K562 (cell line): ENCODE measurements around the gene MGA. TPM values are rescaled to one million over a fixed set of nuclear protein-coding genes. Genes with fewer than 3 reads are reported as not detected.
A peak's percentile ranks its signal among the peaks of the same experiment; 100 is the strongest.

Source experiments
- FOXA3 ChIP-seq, 2 experiments: fragments of 450-650 bp in 1 of 2; sonication (generic) in 1 of 2; formaldehyde crosslinking; IDR thresholded peaks in 1 of 2; conservative IDR thresholded peaks in 1 of 2; 2 replicates each; pipeline versions ENCODE4 v1.4.0 to v1.8.0; 2020 to 2022; ENCODE audit warnings: mild to moderate bottlenecking in 2 of 2, missing genetic modification reagents in 1 of 2
- GTF2A2 ChIP-seq: IDR thresholded peaks from 2 replicates; pipeline ENCODE4 v1.6.1; 2016; ENCODE audit warnings: mild to moderate bottlenecking, missing genetic modification characterization, missing compliant biosample characterization
- HDAC2 ChIP-seq: fragments of 450-650 bp; IDR thresholded peaks from 2 replicates; pipeline ENCODE4 v1.6.1; 2016; ENCODE audit warnings: mild to moderate bottlenecking
- HDAC3 ChIP-seq: fragments of 450-650 bp; IDR thresholded peaks from 2 replicates; pipeline ENCODE4 v1.6.1; 2018; ENCODE audit warnings: borderline replicate concordance, mild to moderate bottlenecking, moderate library complexity; ENCODE audit not compliant: partially characterized antibody
- MAZ ChIP-seq, 2 experiments: fragments of 450-650 bp in 1 of 2; sonication (generic) in 1 of 2; formaldehyde crosslinking; IDR thresholded peaks in 1 of 2; conservative IDR thresholded peaks in 1 of 2; 2 replicates each; pipeline versions ENCODE4 v1.4.0 to v1.5.0; 2020; ENCODE audit warnings: mild to moderate bottlenecking in 1 of 2, missing genetic modification reagents in 1 of 2
- NEUROD1 ChIP-seq: fragments of 150-350 bp; IDR thresholded peaks from 2 replicates; pipeline ENCODE4 v1.6.1; 2014; ENCODE audit warnings: borderline replicate concordance, low read length, low read depth; ENCODE audit not compliant: partially characterized antibody
- PHTF2 ChIP-seq: fragments of 250-450 bp; sonication (Bioruptor Pico); IDR thresholded peaks from 2 replicates; pipeline ENCODE4 v1.5.0; 2021; ENCODE audit warnings: mild to moderate bottlenecking
- POLR2B ChIP-seq: fragments of 450-650 bp; IDR thresholded peaks from 2 replicates; pipeline ENCODE4 v1.6.1; 2018; ENCODE audit warnings: low read depth; ENCODE audit not compliant: partially characterized antibody
- XRCC3 ChIP-seq: fragments of 450-650 bp; IDR thresholded peaks from 2 replicates; pipeline ENCODE4 v1.6.1; 2017; ENCODE audit warnings: mild to moderate bottlenecking, moderate library complexity
- XRCC4 ChIP-seq: IDR thresholded peaks from one replicate; pipeline ENCODE4 v1.6.1; 2011; ENCODE audit not compliant: insufficient read depth, insufficient read length; ENCODE audit errors: extremely low read depth
- ZKSCAN1 ChIP-seq: fragments of 150-350 bp; IDR thresholded peaks from 2 replicates; pipeline ENCODE4 v1.6.1; 2016; ENCODE audit warnings: low read depth, low read length
- ZNF140 ChIP-seq: fragments of 250-450 bp; sonication (Bioruptor Pico); IDR thresholded peaks from 2 replicates; pipeline ENCODE4 v1.8.0; 2021; ENCODE audit warnings: moderate library complexity, mild to moderate bottlenecking, inconsistent platforms
- ZNF584 ChIP-seq: fragments of 200-800 bp; sonication (Bioruptor generic); IDR thresholded peaks from 2 replicates; pipeline ENCODE4 v1.6.1; 2016; ENCODE audit warnings: low read depth, mild to moderate bottlenecking, missing genetic modification characterization, missing compliant biosample characterization
- ZNF589 ChIP-seq: fragments of 200-800 bp; sonication (Bioruptor generic); IDR thresholded peaks from 2 replicates; pipeline ENCODE4 v1.6.1; 2016; ENCODE audit warnings: low read depth, missing genetic modification characterization, missing compliant biosample characterization
- ZNF778 ChIP-seq: fragments of 450-650 bp; formaldehyde crosslinking; IDR thresholded peaks from 2 replicates; pipeline ENCODE4 v1.4.0; 2020; ENCODE audit warnings: mild to moderate bottlenecking, moderate library complexity
- polyA plus RNA-seq, 8 experiments: library from polyadenylated mRNA; depleted of rRNA in 4 of 8; stranded (reverse) in 5 of 8; unstranded in 3 of 8; fragments of >200 nt; fragmentation: Nextera tagmentation in 2 of 8; fragmentation: Illumina TruSeq in 1 of 8; extraction: Ambion mirVana in 2 of 8; extraction: Trizol in 1 of 8; gene quantifications; 2 replicates each; pipeline versions ENCODE4 v1.2.1 to v1.2.3, GENCODE V29; 2011 to 2014; ENCODE audit warnings: inconsistent platforms in 1 of 8, missing spikeins in 1 of 8
- total RNA-seq, 7 experiments: library from RNA; depleted of rRNA in 6 of 7; stranded (reverse); fragments of >200 nt in 6 of 7; fragmentation: Illumina TruSeq in 2 of 7; extraction: Trizol in 2 of 7; gene quantifications; 2 replicates each; pipeline versions ENCODE4 v1.2.1 to v1.2.3, GENCODE V29; 2011 to 2021; ENCODE audit warnings: low replicate concordance in 1 of 7
- TF ChIP-seq, protein P1 (sequence below): fragments of 450-650 bp; conservative IDR thresholded peaks from 2 replicates; pipeline ENCODE4 v1.6.1; 2016; ENCODE audit warnings: missing genetic modification characterization, low read depth, mild to moderate bottlenecking, control low read depth, missing compliant biosample characterization
- TF ChIP-seq, protein P2 (sequence below): fragments of 250-450 bp; sonication (Bioruptor Pico); IDR thresholded peaks from 2 replicates; pipeline ENCODE4 v1.9.0; 2021; ENCODE audit warnings: mild to moderate bottlenecking, inconsistent platforms
- TF ChIP-seq, protein P3 (sequence below), 2 experiments: fragments of 200-800 bp in 1 of 2; sonication (Bioruptor generic) in 1 of 2; sonication (generic) in 1 of 2; formaldehyde crosslinking in 1 of 2; IDR thresholded peaks in 1 of 2; conservative IDR thresholded peaks in 1 of 2; 2 replicates each; pipeline versions ENCODE4 v1.5.0 to v1.6.1; 2016 to 2020; ENCODE audit warnings: missing compliant biosample characterization in 1 of 2, missing genetic modification characterization in 1 of 2, missing genetic modification reagents in 1 of 2
- TF ChIP-seq, protein P4 (sequence below): fragments of 250-450 bp; sonication (Bioruptor Pico); IDR thresholded peaks from 2 replicates; pipeline ENCODE4 v1.8.0; 2022; ENCODE audit warnings: moderate library complexity, mild to moderate bottlenecking, inconsistent platforms

Gene MGA
- total and polyA plus RNA-seq, 9 of the 15 experiments (the other 6 are each of a cell fraction or from before 2014, with no cell fraction given) = 4.7 to 56.1 (median 21.1) TPM

DNA sequence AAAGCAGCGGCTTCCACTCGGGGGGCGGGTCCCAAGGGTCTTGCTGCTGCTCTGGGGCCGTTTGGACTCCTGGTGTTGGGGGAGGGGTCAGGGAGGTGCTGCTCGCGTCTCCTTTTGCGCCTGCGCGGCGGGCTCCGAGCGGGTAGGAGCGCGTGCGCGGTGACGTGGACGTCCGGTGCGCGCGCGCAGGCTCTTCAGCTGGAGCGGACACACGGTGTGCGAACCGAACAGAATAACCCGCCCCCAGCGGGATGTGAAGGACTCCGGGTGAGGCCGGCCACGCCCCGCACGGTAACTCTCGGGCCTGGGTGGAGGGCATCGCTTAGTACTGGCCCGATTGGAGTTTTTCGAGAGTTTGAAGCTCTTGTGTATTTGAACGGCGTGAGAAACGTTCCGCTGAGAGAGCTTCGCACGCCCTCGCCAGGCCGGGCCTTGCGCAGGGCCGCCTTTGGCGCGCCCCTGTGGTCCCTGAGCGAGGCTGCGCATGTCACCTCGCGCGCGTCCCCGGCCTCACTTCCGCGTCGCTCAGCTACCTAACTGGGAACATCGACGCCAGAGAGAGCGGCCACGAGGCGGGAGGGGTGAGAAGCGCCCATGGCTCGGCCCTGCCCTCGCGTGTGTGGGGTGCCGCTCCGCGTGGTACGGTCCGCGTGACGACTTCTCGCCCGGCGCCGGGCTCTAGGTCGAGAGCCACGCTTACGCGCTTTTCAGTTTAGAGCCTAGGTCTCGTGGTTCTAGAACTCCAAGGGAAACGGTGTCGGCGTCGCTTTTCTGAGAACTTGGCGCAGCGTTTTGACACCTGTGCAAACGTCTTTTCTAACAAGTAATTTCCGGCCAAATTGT lies at the start of gene MGA (continued):
- TF ChIP-seq MAZ (CRISPR knock-in tag; conservative IDR thresholded peaks at IDR 0.05 in 1 of 2, IDR thresholded peaks at IDR 0.05 in 1 of 2) (peak; percentile 77 to 94), ZNF140 (no peak), XRCC4 (no peak), POLR2B (peak; percentile 70), HDAC2 (peak; percentile 84; the same call in 1 of the 2 replicates), XRCC3 (no peak), GTF2A2 (tag) (peak; percentile 64; the same call in 1 of the 2 replicates), ZNF589 (CRISPR knock-in tag) (peak; percentile 91), NEUROD1 (peak; percentile 17), ZNF778 (CRISPR knock-in tag) (no peak), ZNF584 (CRISPR knock-in tag) (peak; percentile 90), HDAC3 (no peak), PHTF2 (CRISPR knock-in tag) (no peak), FOXA3 (CRISPR knock-in tag; conservative IDR thresholded peaks at IDR 0.05 in 1 of 2, IDR thresholded peaks at IDR 0.05 in 1 of 2) (peak; percentile 7 to 92; a peak in 2 of 4 replicates), ZKSCAN1 (peak; percentile 72; the same call in 1 of the 2 replicates)
- TF ChIP-seq, protein P1, sequence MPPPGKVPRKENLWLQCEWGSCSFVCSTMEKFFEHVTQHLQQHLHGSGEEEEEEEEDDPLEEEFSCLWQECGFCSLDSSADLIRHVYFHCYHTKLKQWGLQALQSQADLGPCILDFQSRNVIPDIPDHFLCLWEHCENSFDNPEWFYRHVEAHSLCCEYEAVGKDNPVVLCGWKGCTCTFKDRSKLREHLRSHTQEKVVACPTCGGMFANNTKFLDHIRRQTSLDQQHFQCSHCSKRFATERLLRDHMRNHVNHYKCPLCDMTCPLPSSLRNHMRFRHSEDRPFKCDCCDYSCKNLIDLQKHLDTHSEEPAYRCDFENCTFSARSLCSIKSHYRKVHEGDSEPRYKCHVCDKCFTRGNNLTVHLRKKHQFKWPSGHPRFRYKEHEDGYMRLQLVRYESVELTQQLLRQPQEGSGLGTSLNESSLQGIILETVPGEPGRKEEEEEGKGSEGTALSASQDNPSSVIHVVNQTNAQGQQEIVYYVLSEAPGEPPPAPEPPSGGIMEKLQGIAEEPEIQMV (tag) = 0 out of 2 replicates have a peak, but pooled peaks have one; percentile 24
- TF ChIP-seq, protein P2, sequence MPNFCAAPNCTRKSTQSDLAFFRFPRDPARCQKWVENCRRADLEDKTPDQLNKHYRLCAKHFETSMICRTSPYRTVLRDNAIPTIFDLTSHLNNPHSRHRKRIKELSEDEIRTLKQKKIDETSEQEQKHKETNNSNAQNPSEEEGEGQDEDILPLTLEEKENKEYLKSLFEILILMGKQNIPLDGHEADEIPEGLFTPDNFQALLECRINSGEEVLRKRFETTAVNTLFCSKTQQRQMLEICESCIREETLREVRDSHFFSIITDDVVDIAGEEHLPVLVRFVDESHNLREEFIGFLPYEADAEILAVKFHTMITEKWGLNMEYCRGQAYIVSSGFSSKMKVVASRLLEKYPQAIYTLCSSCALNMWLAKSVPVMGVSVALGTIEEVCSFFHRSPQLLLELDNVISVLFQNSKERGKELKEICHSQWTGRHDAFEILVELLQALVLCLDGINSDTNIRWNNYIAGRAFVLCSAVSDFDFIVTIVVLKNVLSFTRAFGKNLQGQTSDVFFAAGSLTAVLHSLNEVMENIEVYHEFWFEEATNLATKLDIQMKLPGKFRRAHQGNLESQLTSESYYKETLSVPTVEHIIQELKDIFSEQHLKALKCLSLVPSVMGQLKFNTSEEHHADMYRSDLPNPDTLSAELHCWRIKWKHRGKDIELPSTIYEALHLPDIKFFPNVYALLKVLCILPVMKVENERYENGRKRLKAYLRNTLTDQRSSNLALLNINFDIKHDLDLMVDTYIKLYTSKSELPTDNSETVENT = peak; percentile 71; the same call in 1 of the 2 replicates
- TF ChIP-seq, protein P3, sequence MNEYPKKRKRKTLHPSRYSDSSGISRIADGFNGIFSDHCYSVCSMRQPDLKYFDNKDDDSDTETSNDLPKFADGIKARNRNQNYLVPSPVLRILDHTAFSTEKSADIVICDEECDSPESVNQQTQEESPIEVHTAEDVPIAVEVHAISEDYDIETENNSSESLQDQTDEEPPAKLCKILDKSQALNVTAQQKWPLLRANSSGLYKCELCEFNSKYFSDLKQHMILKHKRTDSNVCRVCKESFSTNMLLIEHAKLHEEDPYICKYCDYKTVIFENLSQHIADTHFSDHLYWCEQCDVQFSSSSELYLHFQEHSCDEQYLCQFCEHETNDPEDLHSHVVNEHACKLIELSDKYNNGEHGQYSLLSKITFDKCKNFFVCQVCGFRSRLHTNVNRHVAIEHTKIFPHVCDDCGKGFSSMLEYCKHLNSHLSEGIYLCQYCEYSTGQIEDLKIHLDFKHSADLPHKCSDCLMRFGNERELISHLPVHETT (CRISPR knock-in tag; conservative IDR thresholded peaks at IDR 0.05 in 1 of 2, IDR thresholded peaks at IDR 0.05 in 1 of 2) = peak in 1 of 2 experiments; percentile 81; a peak in 1 of 4 replicates
- TF ChIP-seq, protein P4, sequence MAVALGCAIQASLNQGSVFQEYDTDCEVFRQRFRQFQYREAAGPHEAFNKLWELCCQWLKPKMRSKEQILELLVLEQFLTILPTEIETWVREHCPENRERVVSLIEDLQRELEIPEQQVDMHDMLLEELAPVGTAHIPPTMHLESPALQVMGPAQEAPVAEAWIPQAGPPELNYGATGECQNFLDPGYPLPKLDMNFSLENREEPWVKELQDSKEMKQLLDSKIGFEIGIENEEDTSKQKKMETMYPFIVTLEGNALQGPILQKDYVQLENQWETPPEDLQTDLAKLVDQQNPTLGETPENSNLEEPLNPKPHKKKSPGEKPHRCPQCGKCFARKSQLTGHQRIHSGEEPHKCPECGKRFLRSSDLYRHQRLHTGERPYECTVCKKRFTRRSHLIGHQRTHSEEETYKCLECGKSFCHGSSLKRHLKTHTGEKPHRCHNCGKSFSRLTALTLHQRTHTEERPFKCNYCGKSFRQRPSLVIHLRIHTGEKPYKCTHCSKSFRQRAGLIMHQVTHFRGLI (CRISPR knock-in tag) = 0 out of 2 replicates have a peak, but pooled peaks have one; percentile 9
